Thyroid gland (tissue), 4 donors: ENCODE results near the gene TLE4.

Experiments used
- POLR2A ChIP-seq, 2 donors: fragments of 450-650 bp; IDR thresholded peaks; one replicate each; pipeline ENCODE4 v1.6.1; 2017; ENCODE audit warnings: antibody characterized with exemption in 2 of 2, mild to moderate bottlenecking in 2 of 2, moderate library complexity in 1 of 2
- TF ChIP-seq, protein P1 (sequence below), 6 experiments: fragments of 200-600 bp in 3 of 6; fragments of 450-650 bp in 3 of 6; sonication (generic) in 3 of 6; IDR thresholded peaks; one replicate each; pipeline ENCODE4 v1.5.1; 2016 to 2019; ENCODE audit warnings: antibody characterized with exemption in 6 of 6, mild to moderate bottlenecking in 2 of 6, inconsistent platforms in 1 of 6, moderate library complexity in 1 of 6

DNA sequence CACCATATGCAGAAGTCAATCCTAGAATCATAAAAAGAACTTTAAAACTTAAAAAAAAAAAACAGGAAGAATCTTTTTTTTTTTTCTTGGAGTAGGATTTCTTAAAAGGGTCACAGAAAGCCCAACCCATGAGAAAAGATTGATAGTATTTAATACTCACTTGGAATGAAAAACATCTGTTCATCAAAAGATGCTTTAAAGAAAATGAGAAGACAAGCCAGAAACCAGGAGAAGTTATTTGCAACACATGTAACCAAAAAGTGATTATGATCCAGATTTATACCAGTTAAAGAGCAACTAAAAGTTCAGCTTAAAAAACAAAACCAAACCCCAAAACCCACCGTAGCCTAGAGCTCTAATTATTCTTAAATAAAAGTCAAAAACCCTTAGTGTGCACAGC lies 69.3 kb downstream of the TLE4 start:
- TF ChIP-seq, protein P1, sequence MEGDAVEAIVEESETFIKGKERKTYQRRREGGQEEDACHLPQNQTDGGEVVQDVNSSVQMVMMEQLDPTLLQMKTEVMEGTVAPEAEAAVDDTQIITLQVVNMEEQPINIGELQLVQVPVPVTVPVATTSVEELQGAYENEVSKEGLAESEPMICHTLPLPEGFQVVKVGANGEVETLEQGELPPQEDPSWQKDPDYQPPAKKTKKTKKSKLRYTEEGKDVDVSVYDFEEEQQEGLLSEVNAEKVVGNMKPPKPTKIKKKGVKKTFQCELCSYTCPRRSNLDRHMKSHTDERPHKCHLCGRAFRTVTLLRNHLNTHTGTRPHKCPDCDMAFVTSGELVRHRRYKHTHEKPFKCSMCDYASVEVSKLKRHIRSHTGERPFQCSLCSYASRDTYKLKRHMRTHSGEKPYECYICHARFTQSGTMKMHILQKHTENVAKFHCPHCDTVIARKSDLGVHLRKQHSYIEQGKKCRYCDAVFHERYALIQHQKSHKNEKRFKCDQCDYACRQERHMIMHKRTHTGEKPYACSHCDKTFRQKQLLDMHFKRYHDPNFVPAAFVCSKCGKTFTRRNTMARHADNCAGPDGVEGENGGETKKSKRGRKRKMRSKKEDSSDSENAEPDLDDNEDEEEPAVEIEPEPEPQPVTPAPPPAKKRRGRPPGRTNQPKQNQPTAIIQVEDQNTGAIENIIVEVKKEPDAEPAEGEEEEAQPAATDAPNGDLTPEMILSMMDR (IDR thresholded peaks at IDR 0.05), result no peak
- no peak for TF ChIP-seq POLR2A (IDR thresholded peaks at IDR 0.05)
